ENCODE data around the gene SUSD6. TPM values are rescaled to one million over a fixed set of nuclear protein-coding genes. Genes with fewer than 3 reads are reported as not detected.

The SUSD6 gene
- total and polyA plus RNA-seq, 4 donors: 6.8 to 10.8 (median 7.6) TPM

DNA sequence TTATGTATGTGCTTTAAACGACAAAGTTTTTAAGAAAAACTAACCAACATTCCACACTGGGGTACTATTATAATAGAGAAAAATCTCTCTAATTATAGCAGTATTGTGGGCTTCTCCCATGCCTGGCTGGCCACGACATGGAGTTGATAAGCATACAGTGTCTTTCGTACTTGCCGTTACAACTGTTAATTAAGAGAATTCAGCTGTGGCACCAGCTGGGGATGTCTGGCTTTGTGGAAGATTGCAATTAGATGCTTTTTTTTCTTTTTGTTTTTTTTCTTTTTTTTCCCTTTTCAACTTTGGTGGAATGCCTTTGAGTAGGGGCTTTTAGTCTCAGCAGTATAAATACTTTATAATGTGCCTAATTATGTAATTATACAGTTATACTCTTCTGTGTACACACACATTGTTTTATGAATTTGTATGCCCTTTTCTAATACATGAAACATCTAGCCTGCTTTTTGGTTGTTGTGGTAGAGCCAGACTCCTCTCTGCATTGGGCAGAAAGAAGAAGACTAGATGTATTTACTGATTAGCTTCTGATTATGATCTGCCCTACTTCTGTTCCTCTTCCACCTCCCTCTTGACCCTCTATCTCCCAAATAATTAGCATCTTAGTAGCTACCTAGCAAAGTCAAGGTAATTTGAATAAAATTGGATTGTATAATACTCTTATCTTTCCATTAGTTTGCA is 76.4 kb downstream of the SUSD6 start (continued):
- TF ChIP-seq, protein P1, sequence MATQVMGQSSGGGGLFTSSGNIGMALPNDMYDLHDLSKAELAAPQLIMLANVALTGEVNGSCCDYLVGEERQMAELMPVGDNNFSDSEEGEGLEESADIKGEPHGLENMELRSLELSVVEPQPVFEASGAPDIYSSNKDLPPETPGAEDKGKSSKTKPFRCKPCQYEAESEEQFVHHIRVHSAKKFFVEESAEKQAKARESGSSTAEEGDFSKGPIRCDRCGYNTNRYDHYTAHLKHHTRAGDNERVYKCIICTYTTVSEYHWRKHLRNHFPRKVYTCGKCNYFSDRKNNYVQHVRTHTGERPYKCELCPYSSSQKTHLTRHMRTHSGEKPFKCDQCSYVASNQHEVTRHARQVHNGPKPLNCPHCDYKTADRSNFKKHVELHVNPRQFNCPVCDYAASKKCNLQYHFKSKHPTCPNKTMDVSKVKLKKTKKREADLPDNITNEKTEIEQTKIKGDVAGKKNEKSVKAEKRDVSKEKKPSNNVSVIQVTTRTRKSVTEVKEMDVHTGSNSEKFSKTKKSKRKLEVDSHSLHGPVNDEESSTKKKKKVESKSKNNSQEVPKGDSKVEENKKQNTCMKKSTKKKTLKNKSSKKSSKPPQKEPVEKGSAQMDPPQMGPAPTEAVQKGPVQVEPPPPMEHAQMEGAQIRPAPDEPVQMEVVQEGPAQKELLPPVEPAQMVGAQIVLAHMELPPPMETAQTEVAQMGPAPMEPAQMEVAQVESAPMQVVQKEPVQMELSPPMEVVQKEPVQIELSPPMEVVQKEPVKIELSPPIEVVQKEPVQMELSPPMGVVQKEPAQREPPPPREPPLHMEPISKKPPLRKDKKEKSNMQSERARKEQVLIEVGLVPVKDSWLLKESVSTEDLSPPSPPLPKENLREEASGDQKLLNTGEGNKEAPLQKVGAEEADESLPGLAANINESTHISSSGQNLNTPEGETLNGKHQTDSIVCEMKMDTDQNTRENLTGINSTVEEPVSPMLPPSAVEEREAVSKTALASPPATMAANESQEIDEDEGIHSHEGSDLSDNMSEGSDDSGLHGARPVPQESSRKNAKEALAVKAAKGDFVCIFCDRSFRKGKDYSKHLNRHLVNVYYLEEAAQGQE (IDR thresholded peaks at IDR 0.05): no peak
- no peak for TF ChIP-seq FOXA2 (IDR thresholded peaks at IDR 0.05)
- no peak for TF ChIP-seq HNF4G (IDR thresholded peaks at IDR 0.05)
- TF ChIP-seq RXRA (IDR thresholded peaks at IDR 0.05): no peak
- TF ChIP-seq GABPA (IDR thresholded peaks at IDR 0.05 in 1 of 2, conservative IDR thresholded peaks at IDR 0.05 in 1 of 2): no peak
- TF ChIP-seq, protein P2, sequence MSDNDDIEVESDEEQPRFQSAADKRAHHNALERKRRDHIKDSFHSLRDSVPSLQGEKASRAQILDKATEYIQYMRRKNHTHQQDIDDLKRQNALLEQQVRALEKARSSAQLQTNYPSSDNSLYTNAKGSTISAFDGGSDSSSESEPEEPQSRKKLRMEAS (IDR thresholded peaks at IDR 0.05): no peak
- TF ChIP-seq YY1 (IDR thresholded peaks at IDR 0.05): no peak
- no peak for TF ChIP-seq TAF1 (conservative IDR thresholded peaks at IDR 0.05)

DNA sequence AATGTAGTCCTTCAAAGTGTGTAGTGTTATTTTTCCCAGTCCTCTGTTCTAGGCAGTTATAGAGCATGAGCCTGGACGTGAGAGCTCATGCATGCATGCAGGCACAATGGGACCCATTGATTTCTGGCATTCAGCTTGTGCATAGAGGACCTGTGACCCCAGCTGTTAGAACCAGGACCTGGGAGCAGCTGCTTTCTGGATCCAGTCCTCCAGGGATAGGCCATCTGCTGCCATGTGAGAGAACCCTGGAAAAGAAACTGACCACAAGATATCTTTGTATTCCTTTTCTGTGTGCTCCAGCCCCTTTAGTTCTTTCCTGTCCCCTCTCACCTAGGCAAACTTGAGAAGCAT is 76.9 kb downstream of the SUSD6 start:
- Histone ChIP-seq H3K4me1 (ENCODE audit: control insufficient read depth in 4 of 4, insufficient read depth in 4 of 4, low read length in 3 of 4) (peaks cover 7 to 37% (median 24%) of the 10 kb centered on the region in 4 donors), H3K9ac (ENCODE audit: low read depth in 1 of 2, low read length in 2 of 2) (no peak overlapping the region), H3K27me3 (ENCODE audit: control insufficient read depth in 4 of 4, insufficient read depth in 4 of 4, low read length in 3 of 4) (no peaks in the 10 kb centered on the region), H3K4me3 (ENCODE audit: low read depth in 1 of 3, low read length in 3 of 3) (no peak overlapping the region), H3K9me3 (ENCODE audit: control insufficient read depth in 4 of 4, low read length in 3 of 4) (no peaks in the 10 kb centered on the region), H3K36me3 (ENCODE audit: control insufficient read depth in 4 of 4, insufficient read depth in 3 of 4, low read depth in 1 of 4, low read length in 3 of 4) (no peaks in the 10 kb centered on the region), H3K27ac (ENCODE audit: low read depth in 1 of 2, low read length in 2 of 2) (no peak overlapping the region)
- DNase-seq (ENCODE audit: low spot score): no peak
- WGBS: 87% methylated on average over 1 of the region's 1 CpG
- TF ChIP-seq TAF1 (conservative IDR thresholded peaks at IDR 0.05) (no peak), FOXA2 (IDR thresholded peaks at IDR 0.05) (no peak), ATF3 (IDR thresholded peaks at IDR 0.05) (no peak), HNF4G (IDR thresholded peaks at IDR 0.05) (no peak), RAD21 (IDR thresholded peaks at IDR 0.05) (no peak), RXRA (IDR thresholded peaks at IDR 0.05) (no peak), ZBTB33 (IDR thresholded peaks at IDR 0.05) (no peak), SP1 (IDR thresholded peaks at IDR 0.05) (no peak), FOXA1 (IDR thresholded peaks at IDR 0.05) (no peak), YY1 (IDR thresholded peaks at IDR 0.05) (no peak), JUND (IDR thresholded peaks at IDR 0.05) (no peak), EGR1 (IDR thresholded peaks at IDR 0.05; ENCODE audit: low read depth in 2 of 2) (no peak)
- TF ChIP-seq, protein P3, sequence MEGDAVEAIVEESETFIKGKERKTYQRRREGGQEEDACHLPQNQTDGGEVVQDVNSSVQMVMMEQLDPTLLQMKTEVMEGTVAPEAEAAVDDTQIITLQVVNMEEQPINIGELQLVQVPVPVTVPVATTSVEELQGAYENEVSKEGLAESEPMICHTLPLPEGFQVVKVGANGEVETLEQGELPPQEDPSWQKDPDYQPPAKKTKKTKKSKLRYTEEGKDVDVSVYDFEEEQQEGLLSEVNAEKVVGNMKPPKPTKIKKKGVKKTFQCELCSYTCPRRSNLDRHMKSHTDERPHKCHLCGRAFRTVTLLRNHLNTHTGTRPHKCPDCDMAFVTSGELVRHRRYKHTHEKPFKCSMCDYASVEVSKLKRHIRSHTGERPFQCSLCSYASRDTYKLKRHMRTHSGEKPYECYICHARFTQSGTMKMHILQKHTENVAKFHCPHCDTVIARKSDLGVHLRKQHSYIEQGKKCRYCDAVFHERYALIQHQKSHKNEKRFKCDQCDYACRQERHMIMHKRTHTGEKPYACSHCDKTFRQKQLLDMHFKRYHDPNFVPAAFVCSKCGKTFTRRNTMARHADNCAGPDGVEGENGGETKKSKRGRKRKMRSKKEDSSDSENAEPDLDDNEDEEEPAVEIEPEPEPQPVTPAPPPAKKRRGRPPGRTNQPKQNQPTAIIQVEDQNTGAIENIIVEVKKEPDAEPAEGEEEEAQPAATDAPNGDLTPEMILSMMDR (IDR thresholded peaks at IDR 0.05; ENCODE audit: low read depth, low read length, missing input control): no peak
- TF ChIP-seq, protein P2 (IDR thresholded peaks at IDR 0.05): no peak

Measured in liver (tissue), 9 donors.